ENCODE measurements around the gene RNF157.

- TF ChIP-seq POLR2A (IDR thresholded peaks at IDR 0.05; ENCODE audit: low read length): no peak
- TF ChIP-seq GATA1 (IDR thresholded peaks at IDR 0.05; ENCODE audit: low read depth, low read length): no peak
Measured at GRCh38 chr17:76179496-76180467, 60.5 kb downstream of the RNF157 start.
